ENCODE results near the gene ZSWIM6. TPM values are rescaled to one million over a fixed set of nuclear protein-coding genes. Genes with fewer than 3 reads are reported as not detected.

ZSWIM6 gene
- total RNA-seq, 1 donor from 2014 or later = 8.8 TPM

DNA sequence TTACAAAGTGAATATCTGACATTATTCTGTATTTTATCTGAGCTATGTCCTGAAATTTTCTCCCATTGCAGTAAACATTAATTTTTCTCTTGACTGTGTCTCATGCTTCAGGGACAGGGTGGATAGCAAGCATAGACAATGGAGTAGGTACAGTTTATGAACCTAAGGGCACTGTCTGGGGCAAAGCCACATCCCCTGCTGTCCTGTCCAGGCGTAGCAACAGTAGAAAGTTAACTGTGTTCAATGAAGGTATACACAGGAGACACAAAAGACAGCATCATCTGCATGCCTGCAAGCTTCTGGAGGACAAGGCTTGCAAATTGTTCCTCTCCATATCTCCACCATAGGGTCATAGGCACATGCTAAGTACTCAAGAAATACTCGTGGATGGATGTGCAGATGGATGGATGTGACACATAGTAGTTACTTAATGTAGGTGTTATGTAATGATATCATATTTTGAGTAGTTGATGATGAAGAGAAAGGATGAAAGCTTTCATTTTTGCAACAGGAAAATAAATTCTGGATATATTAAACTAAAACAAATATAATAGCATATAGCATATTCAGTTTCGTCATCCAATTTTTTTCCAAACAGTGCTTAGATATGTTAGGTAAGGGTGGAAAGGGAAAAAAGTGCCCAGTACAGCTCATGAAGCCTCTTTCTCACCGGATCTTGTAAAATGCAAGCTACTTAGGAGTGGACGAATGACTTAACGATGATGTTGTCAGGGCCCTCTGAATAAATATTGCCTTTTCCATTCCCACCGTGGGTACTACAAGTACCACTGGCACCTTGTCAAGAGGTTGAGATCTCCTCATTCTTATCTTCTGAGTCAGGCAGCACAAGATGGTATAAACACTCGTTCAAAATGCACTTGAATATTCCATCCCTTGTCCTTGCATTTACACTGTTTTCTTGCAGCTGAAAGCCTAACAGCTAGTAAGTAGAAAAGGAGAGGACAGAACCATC is 19.9 kb upstream of the ZSWIM6 start:
- Histone ChIP-seq H3K36me3 (no peaks in the 10 kb centered on the region), H3K4me1 (peaks cover 4 to 27% of the 10 kb centered on the region in 2 donors), H3K4me3 (no peak overlapping the region), H3K27ac (peak overlapping the region; percentile 62 to 63), H3K27me3 (no peaks in the 10 kb centered on the region), H3K9me3 (no peaks in the 10 kb centered on the region)
- peak in 1 of 2 donors; percentile 74 for DNase-seq (ENCODE audit: low spot score in 2 of 2)
- TF ChIP-seq CTCF (IDR thresholded peaks at IDR 0.05) = no peak
- intact Hi-C loops (cut with DNase I) = no loop called here

DNA sequence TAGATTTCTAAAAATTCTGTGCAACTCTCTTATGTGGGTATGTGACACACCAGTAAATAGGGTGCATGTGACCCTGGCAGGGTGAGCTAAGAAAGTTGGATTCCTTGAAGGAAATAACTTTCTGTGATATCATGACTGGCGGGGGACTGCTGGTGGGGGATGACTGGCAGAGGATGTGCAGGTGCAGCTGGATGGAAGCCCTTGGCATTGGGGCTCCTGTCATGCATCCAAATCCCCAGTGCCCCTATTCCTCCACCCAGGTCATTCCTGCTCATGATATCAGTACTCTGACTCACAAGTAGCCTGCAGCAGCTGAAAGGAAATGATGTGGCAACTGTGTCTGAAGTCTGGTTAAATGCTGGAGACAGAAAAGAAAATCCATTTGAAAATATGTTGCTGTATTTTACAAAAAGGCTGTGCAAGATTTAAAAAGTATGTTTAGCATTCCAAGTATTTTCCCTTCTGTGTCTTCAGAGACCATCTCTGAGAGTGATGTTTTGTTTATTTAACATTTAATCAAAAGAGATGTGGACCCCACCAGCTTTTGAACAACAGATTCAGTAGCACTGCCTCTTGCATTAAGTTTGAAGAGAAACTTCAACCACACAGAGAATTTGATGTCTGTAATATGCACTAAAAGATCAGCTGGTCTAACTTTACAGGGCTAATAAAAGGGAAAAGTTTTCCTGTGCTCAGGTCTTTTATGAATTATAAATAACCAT is 17.9 kb upstream of the ZSWIM6 start:
- Histone ChIP-seq H3K4me3 (no peak overlapping the region), H3K27ac (peak overlapping the region; percentile 62 to 63), H3K27me3 (no peaks in the 10 kb centered on the region), H3K36me3 (no peaks in the 10 kb centered on the region), H3K4me1 (peaks cover 4 to 37% of the 10 kb centered on the region in 2 donors), H3K9me3 (no peaks in the 10 kb centered on the region)
- DNase-seq (ENCODE audit: low spot score in 2 of 2) = peak; percentile 40 to 88
- intact Hi-C loops (cut with DNase I) = loop anchor here (2.0 kb wide), 1 partner anchor 17 kb away; no protein-coding TSS in a partner anchor
- no peak for TF ChIP-seq CTCF (IDR thresholded peaks at IDR 0.05)

- H3K4me3 ChIP-seq = peak overlapping the region in 1 of 2 donors; percentile 6
- intact Hi-C loops (cut with DNase I) = no loop called here
- H3K9me3 ChIP-seq = no peaks in the 10 kb centered on the region
- H3K4me1 ChIP-seq = peaks cover 8 to 32% of the 10 kb centered on the region in 2 donors
- no peaks in the 10 kb centered on the region for H3K27me3 ChIP-seq
- no peaks in the 10 kb centered on the region for H3K36me3 ChIP-seq
- no peak for DNase-seq (ENCODE audit: low spot score in 2 of 2)
- no peak for TF ChIP-seq CTCF (IDR thresholded peaks at IDR 0.05)
- H3K27ac ChIP-seq = peak overlapping the region; percentile 17 to 44
Observed at GRCh38 chr5:61318376-61318775, 13.7 kb upstream of the ZSWIM6 start.

GRCh38 chr5:61319388-61320146 is 12.5 kb upstream of the ZSWIM6 start:
- Histone ChIP-seq H3K9me3 (no peaks in the 10 kb centered on the region), H3K27me3 (no peaks in the 10 kb centered on the region), H3K4me3 (peak overlapping the region in 1 of 2 donors; percentile 5), H3K36me3 (no peaks in the 10 kb centered on the region), H3K4me1 (peaks cover 7 to 22% of the 10 kb centered on the region in 2 donors), H3K27ac (no peak overlapping the region)
- TF ChIP-seq CTCF (IDR thresholded peaks at IDR 0.05) = no peak
- no peak for DNase-seq (ENCODE audit: low spot score in 2 of 2)
- intact Hi-C loops (cut with DNase I) = no loop called here

DNA sequence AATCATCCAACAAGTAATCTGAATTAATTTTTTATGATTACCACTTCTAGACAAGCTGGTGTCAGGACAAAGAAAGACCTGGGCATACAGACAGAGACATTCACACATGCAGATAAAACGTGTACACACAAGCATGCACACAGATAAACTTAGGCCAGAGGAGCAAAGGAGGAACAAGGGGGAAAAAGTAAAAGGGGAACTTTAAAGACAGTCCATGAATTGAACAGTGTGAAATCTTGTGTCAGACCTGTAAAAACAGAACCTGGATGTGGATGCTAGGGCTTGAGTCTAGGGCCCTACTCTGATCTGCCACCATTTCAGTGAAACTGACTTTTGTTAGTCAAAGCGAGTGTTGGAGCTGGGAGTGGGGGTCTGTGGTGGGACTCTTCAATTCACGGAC is 11.2 kb upstream of the ZSWIM6 start:
- no peak for DNase-seq (ENCODE audit: low spot score in 2 of 2)
- intact Hi-C loops (cut with DNase I) = no loop called here
- TF ChIP-seq CTCF (IDR thresholded peaks at IDR 0.05) = no peak
- Histone ChIP-seq H3K27ac (no peak overlapping the region), H3K4me3 (no peak overlapping the region), H3K36me3 (no peaks in the 10 kb centered on the region), H3K27me3 (no peaks in the 10 kb centered on the region), H3K4me1 (peaks cover 4 to 16% of the 10 kb centered on the region in 2 donors), H3K9me3 (no peaks in the 10 kb centered on the region)
